WTC11 (cell line): Measurements from ENCODE around the gene GAS6. TPM values are rescaled to one million over a fixed set of nuclear protein-coding genes. Genes with fewer than 3 reads are reported as not detected.
"Not testable (repeated sequence)": the region's sequence is repeated elsewhere in the genome, so short reads cannot be mapped to it uniquely, and the experiment has no call there.

Source experiments
- ATAC-seq: fragments of 200-7000 bp; cut with Tn5 transposase; 2 replicates; pipeline ENCODE4 v1.10.0; 2021; ENCODE audit warnings: mild to moderate bottlenecking, moderate library complexity
- CTCF ChIA-PET: fragments of 300-600 bp; sonication (Branson Sonifier 250); formaldehyde crosslinking; loops from one replicate; lab custom pipeline; 2021; ENCODE audit warnings: antibody characterized with exemption; lab: Charles Lee
- POLR2A ChIA-PET: fragments of 350-600 bp; sonication (Branson Sonifier 250); formaldehyde crosslinking; loops from one replicate; lab custom pipeline; 2021; ENCODE audit warnings: antibody characterized with exemption; lab: Charles Lee
- DNase-seq: peaks from one replicate; pipeline ENCODE4 v3.0.0; 2021; ENCODE audit warnings: low spot score
- H3K27ac Mint-ChIP-seq: 2 replicates; pipeline ENCODE4 v1.8.0; 2021; ENCODE audit warnings: mixed read lengths
- H3K27me3 Mint-ChIP-seq: 2 replicates; pipeline ENCODE4 v1.8.0; 2021; ENCODE audit warnings: low read depth, mild to moderate bottlenecking, moderate library complexity, mixed read lengths
- H3K36me3 Mint-ChIP-seq: 2 replicates; pipeline ENCODE4 v1.8.0; 2021; ENCODE audit warnings: mixed read lengths
- H3K4me1 Mint-ChIP-seq: 2 replicates; pipeline ENCODE4 v1.8.0; 2022; ENCODE audit warnings: mixed read lengths
- H3K4me3 Mint-ChIP-seq: 2 replicates; pipeline ENCODE4 v1.8.0; 2021; ENCODE audit warnings: mild to moderate bottlenecking, moderate library complexity, mixed read lengths
- H3K9me3 Mint-ChIP-seq: 2 replicates; pipeline ENCODE4 v1.8.0; 2021; ENCODE audit warnings: mixed read lengths
- ATF2 ChIP-seq: sonication (generic); formaldehyde crosslinking; IDR thresholded peaks from 2 replicates; pipeline ENCODE4 v1.8.1; 2022; ENCODE audit warnings: low read depth, missing genetic modification reagents, borderline replicate concordance
- GTF2I ChIP-seq: fragments of 250-450 bp; sonication (Bioruptor Pico); conservative IDR thresholded peaks from 2 replicates; pipeline ENCODE4 v1.4.0; 2021; ENCODE audit warnings: mild to moderate bottlenecking
- MAX ChIP-seq: sonication (generic); formaldehyde crosslinking; IDR thresholded peaks from 2 replicates; pipeline ENCODE4 v1.8.0; 2022; ENCODE audit warnings: mild to moderate bottlenecking, missing genetic modification reagents
- MLX ChIP-seq: sonication (generic); formaldehyde crosslinking; IDR thresholded peaks from 2 replicates; pipeline ENCODE4 v1.8.1; 2023; ENCODE audit warnings: mild to moderate bottlenecking, missing genetic modification reagents, moderate library complexity
- NFYB ChIP-seq: sonication (generic); formaldehyde crosslinking; conservative IDR thresholded peaks from 2 replicates; pipeline ENCODE4 v1.8.0; 2022; ENCODE audit warnings: low read depth, missing genetic modification reagents
- SP1 ChIP-seq: sonication (generic); formaldehyde crosslinking; conservative IDR thresholded peaks from 2 replicates; pipeline ENCODE4 v1.8.1; 2022; ENCODE audit warnings: missing genetic modification reagents
- STAT6 ChIP-seq: sonication (generic); formaldehyde crosslinking; conservative IDR thresholded peaks from 2 replicates; pipeline ENCODE4 v1.8.1; 2023; ENCODE audit warnings: mild to moderate bottlenecking, low read depth, missing genetic modification reagents, moderate library complexity
- TP53 ChIP-seq: sonication (generic); formaldehyde crosslinking; IDR thresholded peaks from 2 replicates; pipeline ENCODE4 v1.8.1; 2023; ENCODE audit warnings: mild to moderate bottlenecking, missing genetic modification reagents
- ZNF263 ChIP-seq: sonication (generic); formaldehyde crosslinking; IDR thresholded peaks from 2 replicates; pipeline ENCODE4 v1.8.1; 2022; ENCODE audit warnings: low read depth, mild to moderate bottlenecking, moderate library complexity, missing genetic modification reagents
- ZNF317 ChIP-seq: sonication (generic); formaldehyde crosslinking; IDR thresholded peaks from 2 replicates; pipeline ENCODE4 v1.8.1; 2023; ENCODE audit warnings: low read depth, mild to moderate bottlenecking, moderate library complexity, missing genetic modification reagents, borderline replicate concordance
- ZNF396 ChIP-seq: fragments of 250-450 bp; sonication (Bioruptor Pico); IDR thresholded peaks from 2 replicates; pipeline ENCODE4 v1.8.0; 2021; ENCODE audit warnings: mild to moderate bottlenecking, moderate library complexity, borderline replicate concordance
- ZNF416 ChIP-seq: fragments of 250-450 bp; sonication (Bioruptor Pico); IDR thresholded peaks from 2 replicates; pipeline ENCODE4 v1.9.0; 2021; ENCODE audit warnings: mild to moderate bottlenecking, inconsistent platforms
- total RNA-seq: library from RNA; stranded (reverse); gene quantifications from 3 replicates; pipeline ENCODE4 v1.2.3, GENCODE V29; 2021
- TF ChIP-seq, protein P1 (sequence below): sonication (generic); formaldehyde crosslinking; IDR thresholded peaks from 2 replicates; pipeline ENCODE4 v1.8.1; 2022; ENCODE audit warnings: mild to moderate bottlenecking, moderate library complexity, missing genetic modification reagents

The GAS6 gene
- total RNA-seq, 1 experiment from 2014 or later: 29.4 TPM

GRCh38 chr13:113828282-113828825 lies 35.5 kb downstream of the GAS6 start:
- Mint-ChIP-seq H3K4me3 (no peak overlapping the region), H3K27ac (no peak overlapping the region), H3K27me3 (no peaks in the 10 kb centered on the region), H3K4me1 (no peaks in the 10 kb centered on the region), H3K9me3 (no peaks in the 10 kb centered on the region), H3K36me3 (peaks cover 19% of the 10 kb centered on the region)
- ATAC-seq: no peak
- TF ChIP-seq ZNF396 (CRISPR knock-in tag): no peak
- no peak for TF ChIP-seq SP1
- TF ChIP-seq, protein P1, sequence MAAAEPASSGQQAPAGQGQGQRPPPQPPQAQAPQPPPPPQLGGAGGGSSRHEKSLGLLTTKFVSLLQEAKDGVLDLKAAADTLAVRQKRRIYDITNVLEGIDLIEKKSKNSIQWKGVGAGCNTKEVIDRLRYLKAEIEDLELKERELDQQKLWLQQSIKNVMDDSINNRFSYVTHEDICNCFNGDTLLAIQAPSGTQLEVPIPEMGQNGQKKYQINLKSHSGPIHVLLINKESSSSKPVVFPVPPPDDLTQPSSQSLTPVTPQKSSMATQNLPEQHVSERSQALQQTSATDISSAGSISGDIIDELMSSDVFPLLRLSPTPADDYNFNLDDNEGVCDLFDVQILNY (CRISPR knock-in tag): no peak
- no peak for TF ChIP-seq MLX (CRISPR knock-in tag)
- no peak for TF ChIP-seq MAX (CRISPR knock-in tag)
- TF ChIP-seq GTF2I (CRISPR knock-in tag): no peak
- TF ChIP-seq NFYB: no peak
- TF ChIP-seq ZNF317 (CRISPR knock-in tag): no peak
- TF ChIP-seq ATF2 (CRISPR knock-in tag): no peak
- DNase-seq: no peak
- ChIA-PET CTCF (no interaction called here), POLR2A (no interaction called here)

- no peak overlapping the region for H3K27ac Mint-ChIP-seq
- ChIA-PET CTCF (no interaction called here), POLR2A (no interaction called here)
- no peak overlapping the region for H3K4me3 Mint-ChIP-seq
- no peak for ATAC-seq
- peaks cover 20% of the 10 kb centered on the region for H3K36me3 Mint-ChIP-seq
- no peak for DNase-seq
- H3K4me1 Mint-ChIP-seq: no peaks in the 10 kb centered on the region
- TF ChIP-seq TP53 (CRISPR knock-in tag): no peak
- no peaks in the 10 kb centered on the region for H3K27me3 Mint-ChIP-seq
- no peaks in the 10 kb centered on the region for H3K9me3 Mint-ChIP-seq
These were observed 36.9 kb downstream of the GAS6 start for GRCh38 chr13:113827021-113827420.

GRCh38 chr13:113826446-113826845 lies 37.4 kb downstream of the GAS6 start:
- H3K27me3 Mint-ChIP-seq, ATAC-seq, DNase-seq, H3K9me3 Mint-ChIP-seq, H3K27ac Mint-ChIP-seq, H3K4me3 Mint-ChIP-seq, CTCF ChIA-PET, POLR2A ChIA-PET, H3K4me1 Mint-ChIP-seq: not testable (repeated sequence)
- peaks cover 20% of the 10 kb centered on the region for H3K36me3 Mint-ChIP-seq

GRCh38 chr13:113825841-113826240 lies 38.0 kb downstream of the GAS6 start:
- peaks cover 20% of the 10 kb centered on the region for H3K36me3 Mint-ChIP-seq
- TF ChIP-seq STAT6 (CRISPR knock-in tag) (no peak), ZNF416 (CRISPR knock-in tag) (no peak), ZNF263 (CRISPR knock-in tag) (no peak)
- CTCF ChIA-PET: no interaction called here
- POLR2A ChIA-PET: no interaction called here
- no peak for ATAC-seq
- no peaks in the 10 kb centered on the region for H3K27me3 Mint-ChIP-seq
- H3K9me3 Mint-ChIP-seq: no peaks in the 10 kb centered on the region
- H3K27ac Mint-ChIP-seq: no peak overlapping the region; the same call in 1 of the 2 replicates
- no peak for DNase-seq
- no peaks in the 10 kb centered on the region for H3K4me1 Mint-ChIP-seq
- H3K4me3 Mint-ChIP-seq: no peak overlapping the region
